ENCODE results near the gene AK5. TPM values are rescaled to one million over a fixed set of nuclear protein-coding genes. Genes with fewer than 3 reads are reported as not detected.
A peak's percentile ranks its signal among the peaks of the same experiment; 100 is the strongest.

AK5 gene
- total RNA-seq, 1 donor from 2014 or later = 1.0 TPM

- peaks cover 2% of the 10 kb centered on the region for H3K9me3 ChIP-seq
- H3K27ac ChIP-seq = no peak overlapping the region
- intact Hi-C loops (cut with DNase I) = no loop called here
- DNase-seq = no peak
- H3K27me3 ChIP-seq (ENCODE audit: low read depth) = no peaks in the 10 kb centered on the region
- H3K36me3 ChIP-seq = no peaks in the 10 kb centered on the region
- H3K4me3 ChIP-seq = no peak overlapping the region
- TF ChIP-seq CTCF (IDR thresholded peaks at IDR 0.05) = no peak
- no peak for ATAC-seq
- H3K4me1 ChIP-seq = no peaks in the 10 kb centered on the region
Observed at GRCh38 chr1:77434967-77435366, 153.1 kb downstream of the AK5 start.

GRCh38 chr1:77438236-77438913 lies 156.6 kb downstream of the AK5 start:
- intact Hi-C loops (cut with DNase I) = no loop called here
- H3K4me1 ChIP-seq = no peaks in the 10 kb centered on the region
- no peaks in the 10 kb centered on the region for H3K27me3 ChIP-seq (ENCODE audit: low read depth)
- H3K4me3 ChIP-seq = peak overlapping the region; percentile 4
- H3K27ac ChIP-seq = no peak overlapping the region
- DNase-seq (no peak), ATAC-seq (no peak)
- no peaks in the 10 kb centered on the region for H3K36me3 ChIP-seq
- peaks cover 5% of the 10 kb centered on the region for H3K9me3 ChIP-seq
- TF ChIP-seq CTCF (IDR thresholded peaks at IDR 0.05) = no peak

GRCh38 chr1:77446841-77447555 lies 165.2 kb downstream of the AK5 start:
- DNase-seq = no peak
- no peak for TF ChIP-seq CTCF (IDR thresholded peaks at IDR 0.05)
- intact Hi-C loops (cut with DNase I) = no loop called here

GRCh38 chr1:77447669-77448068 lies 165.8 kb downstream of the AK5 start:
- no peak for TF ChIP-seq CTCF (IDR thresholded peaks at IDR 0.05)
- no peaks in the 10 kb centered on the region for H3K4me1 ChIP-seq
- no peak overlapping the region for H3K4me3 ChIP-seq
- no peak for ATAC-seq
- H3K27ac ChIP-seq = no peak overlapping the region
- DNase-seq = no peak
- intact Hi-C loops (cut with DNase I) = no loop called here
- H3K36me3 ChIP-seq = no peaks in the 10 kb centered on the region
- no peaks in the 10 kb centered on the region for H3K9me3 ChIP-seq
- no peaks in the 10 kb centered on the region for H3K27me3 ChIP-seq (ENCODE audit: low read depth)

More at GRCh38 chr1:77446841-77447555, 165.2 kb downstream of the AK5 start:
- H3K27me3 ChIP-seq (ENCODE audit: low read depth) = no peaks in the 10 kb centered on the region
- H3K4me3 ChIP-seq = no peak overlapping the region
- no peak for ATAC-seq
- H3K4me1 ChIP-seq = no peaks in the 10 kb centered on the region
- H3K36me3 ChIP-seq = no peaks in the 10 kb centered on the region
- no peak overlapping the region for H3K27ac ChIP-seq
- H3K9me3 ChIP-seq = no peaks in the 10 kb centered on the region

DNA sequence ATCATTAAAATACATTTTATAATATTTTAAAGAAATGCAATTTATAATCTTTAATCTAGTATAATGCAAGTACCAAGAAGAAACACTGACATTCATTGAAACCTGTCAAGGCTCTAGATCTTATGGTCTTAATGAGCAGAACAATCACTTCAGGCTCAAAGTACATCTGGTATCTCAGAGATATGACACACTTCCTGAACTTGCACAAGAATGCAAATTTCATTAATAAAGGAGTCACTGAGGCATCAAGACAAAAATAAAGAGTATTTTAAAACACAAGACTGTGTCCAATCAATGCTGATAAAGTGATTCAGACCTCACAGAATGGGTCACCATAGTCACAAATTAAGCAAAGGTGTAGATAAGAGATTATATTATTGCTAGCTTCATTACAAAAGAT lies 178.1 kb downstream of the AK5 start:
- Histone ChIP-seq H3K27me3 (ENCODE audit: low read depth) (no peaks in the 10 kb centered on the region), H3K4me3 (no peak overlapping the region), H3K36me3 (no peaks in the 10 kb centered on the region), H3K9me3 (no peaks in the 10 kb centered on the region), H3K27ac (no peak overlapping the region), H3K4me1 (no peaks in the 10 kb centered on the region)
- intact Hi-C loops (cut with DNase I) = no loop called here
- DNase-seq (no peak), ATAC-seq (no peak)
- TF ChIP-seq CTCF (IDR thresholded peaks at IDR 0.05) = no peak
